HG03432 (cell line): ENCODE results near the gene UBASH3B.
A peak's percentile ranks its signal among the peaks of the same experiment; 100 is the strongest.
"Not testable (repeated sequence)": the region's sequence is repeated elsewhere in the genome, so short reads cannot be mapped to it uniquely, and the experiment has no call there.

Source experiments
- ATAC-seq: cut with Tn5 transposase; IDR thresholded peaks from one replicate; pipeline ENCODE4 v1.9.1; 2021; ENCODE audit warnings: mild to moderate bottlenecking, moderate library complexity; ENCODE audit not compliant: unreplicated experiment

Gene UBASH3B

GRCh38 chr11:122807731-122808477 lies 152.4 kb downstream of the UBASH3B start:
- ATAC-seq = peak; percentile 3

DNA sequence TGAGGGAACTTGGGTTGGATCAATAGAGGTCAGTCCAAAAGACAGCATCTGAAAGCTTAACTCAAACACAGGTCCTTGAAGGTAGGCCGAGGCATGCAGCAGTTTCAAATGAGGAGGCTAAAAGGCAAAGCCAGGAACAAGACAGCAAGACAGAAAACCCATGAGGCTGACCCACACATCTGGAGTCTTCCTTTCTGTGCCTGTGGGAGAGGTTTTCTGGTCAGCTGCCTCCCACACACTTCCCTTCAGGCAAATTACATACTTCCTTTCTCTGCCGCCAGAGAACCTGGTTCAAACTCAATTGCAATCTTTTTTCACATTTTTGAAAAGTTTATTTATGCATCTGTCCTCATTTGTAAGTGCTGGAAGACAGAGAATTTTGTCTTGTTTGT lies 153.0 kb downstream of the UBASH3B start:
- ATAC-seq = peak; percentile 90

DNA sequence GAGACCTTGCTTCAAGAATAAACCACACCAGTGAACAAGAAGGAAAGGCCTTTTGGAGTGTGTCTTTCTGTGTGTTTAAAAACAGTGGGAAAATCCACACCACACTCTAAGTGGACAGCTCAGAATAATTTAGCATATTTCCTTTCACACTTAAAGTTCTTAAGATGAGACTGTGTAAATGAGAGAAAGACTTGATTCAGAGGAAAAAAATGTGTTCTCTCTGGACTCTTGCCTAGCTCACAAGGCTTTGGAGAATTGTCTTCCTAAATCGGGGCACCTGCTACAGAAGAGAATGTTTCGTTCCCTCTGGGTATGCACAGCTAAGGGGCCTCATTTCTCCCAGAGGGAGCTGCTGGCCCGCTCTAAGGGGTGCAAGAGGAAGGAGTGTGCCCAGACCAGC lies 154.3 kb downstream of the UBASH3B start:
- ATAC-seq = no peak

DNA sequence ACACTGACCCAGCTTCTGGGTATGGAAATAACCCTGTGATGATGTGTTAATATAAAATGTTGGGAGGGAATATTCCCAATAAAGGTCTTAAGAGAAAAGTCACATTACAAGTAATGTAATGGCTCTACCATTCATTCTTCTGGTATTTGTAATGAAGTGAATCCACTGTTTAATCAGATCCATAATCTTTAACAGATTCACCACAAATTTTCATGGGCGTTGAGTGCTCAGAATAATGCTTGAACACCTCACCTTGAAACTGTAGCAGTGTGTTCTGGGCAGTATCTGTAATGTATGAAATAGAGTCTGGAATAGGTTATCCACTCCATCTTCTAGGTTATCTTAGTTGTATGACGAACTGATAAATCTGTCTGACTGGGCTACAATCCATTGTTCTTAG lies 156.2 kb downstream of the UBASH3B start:
- no peak for ATAC-seq

DNA sequence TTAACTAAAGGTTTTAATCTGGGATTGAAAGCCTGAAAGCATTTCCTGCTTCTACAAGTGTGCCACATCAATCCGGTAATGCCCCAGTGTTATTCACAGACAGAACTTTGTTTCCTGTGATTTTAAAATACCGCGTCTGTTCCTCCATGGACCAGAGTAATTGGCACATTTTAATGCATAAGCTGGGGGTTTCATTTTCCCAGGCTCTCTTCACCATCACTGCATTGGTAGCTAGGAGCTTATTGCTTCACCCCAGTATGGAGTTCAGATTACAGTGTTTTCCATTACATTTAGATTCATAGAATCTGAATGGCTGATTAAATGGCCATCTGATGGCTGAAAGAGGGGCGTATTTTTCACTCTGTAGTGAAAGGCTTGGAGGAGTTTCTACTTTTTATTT lies 157.1 kb downstream of the UBASH3B start:
- no peak for ATAC-seq

DNA sequence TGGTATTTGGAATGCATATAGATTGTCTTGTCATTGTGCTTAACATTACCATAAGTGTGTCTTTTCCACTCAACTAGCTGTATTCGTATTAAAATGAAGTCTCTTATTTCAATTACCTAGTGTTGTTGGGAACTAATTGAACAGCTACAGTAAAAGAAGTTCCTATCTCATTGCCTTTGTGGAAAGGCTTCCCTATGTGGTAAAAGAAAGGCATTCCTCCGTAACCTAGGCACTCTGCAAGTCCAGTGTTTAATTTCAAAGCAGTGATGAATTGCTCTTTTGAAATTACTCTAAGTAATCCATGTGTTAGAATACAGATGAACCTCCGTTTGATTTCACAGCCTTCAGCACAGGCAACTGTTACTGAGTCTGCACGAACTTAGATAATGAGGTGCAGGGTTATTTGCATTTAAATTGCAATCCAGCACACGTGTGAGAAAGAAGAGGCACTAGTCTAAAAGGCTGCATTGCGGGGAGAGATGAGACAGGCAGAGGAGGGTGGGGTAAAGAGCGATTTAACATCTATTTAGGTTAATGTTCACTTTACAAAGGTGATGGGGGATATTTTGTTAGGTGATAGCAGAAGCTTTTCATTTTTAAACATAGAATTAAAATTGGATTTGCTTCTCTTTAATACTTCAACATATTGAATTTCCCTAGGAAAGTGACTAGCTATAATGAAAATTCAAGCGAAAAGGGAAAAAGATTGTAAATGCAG lies 157.8 kb downstream of the UBASH3B start:
- no peak for ATAC-seq

- ATAC-seq = no peak
Observed at GRCh38 chr11:122813894-122814270, 158.4 kb downstream of the UBASH3B start.

- ATAC-seq = no peak
Observed at GRCh38 chr11:122814401-122814800, 158.9 kb downstream of the UBASH3B start.

GRCh38 chr11:122815900-122816299 lies 160.4 kb downstream of the UBASH3B start:
- ATAC-seq = no peak

- ATAC-seq = no peak
Observed at GRCh38 chr11:122816761-122817520, 161.4 kb downstream of the UBASH3B start.

GRCh38 chr11:122820158-122820557 lies 164.6 kb downstream of the UBASH3B start:
- ATAC-seq = no peak

DNA sequence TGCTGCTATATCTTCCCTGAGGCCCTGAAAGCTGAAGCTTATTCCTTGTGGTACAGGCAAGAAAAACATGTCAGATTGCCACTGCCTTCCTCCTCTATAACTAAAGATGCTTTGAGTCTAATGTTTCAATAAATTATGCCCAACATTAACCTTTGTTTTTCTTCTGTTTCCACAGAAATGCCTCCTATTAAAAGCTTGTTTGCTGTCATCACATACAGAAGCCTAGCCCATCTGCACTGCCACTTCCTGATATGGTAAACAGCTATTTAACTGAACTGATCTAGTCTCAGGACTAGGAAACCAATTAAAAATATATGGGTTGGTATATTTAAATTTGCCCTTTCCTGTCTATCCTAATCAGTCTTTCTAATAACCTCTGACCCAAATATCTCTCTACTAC lies 165.6 kb downstream of the UBASH3B start:
- ATAC-seq = no peak

GRCh38 chr11:122822241-122822640 lies 166.7 kb downstream of the UBASH3B start:
- ATAC-seq = no peak

DNA sequence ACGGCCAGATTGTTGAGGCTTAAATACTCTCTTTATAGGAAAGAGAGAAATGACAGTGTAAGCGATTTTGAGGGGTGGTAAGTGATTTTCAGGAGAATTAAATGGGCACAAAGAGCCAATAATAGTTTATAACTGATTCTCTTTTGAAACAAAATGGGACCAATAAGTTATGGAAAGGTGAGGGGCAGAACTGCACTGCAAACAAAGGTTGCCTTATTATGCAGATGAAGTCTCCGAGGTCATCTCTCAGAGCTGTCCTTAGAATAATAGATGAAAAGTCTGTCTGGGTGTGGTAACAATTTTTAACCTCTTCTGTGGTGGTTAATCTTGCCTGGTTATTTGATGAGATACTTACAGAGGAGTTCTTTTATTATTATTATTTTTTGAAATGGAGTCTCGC lies 168.0 kb downstream of the UBASH3B start:
- ATAC-seq = no peak

GRCh38 chr11:122829371-122829770 lies 173.8 kb downstream of the UBASH3B start:
- ATAC-seq = not testable (repeated sequence)

GRCh38 chr11:122832297-122832696 lies 176.8 kb downstream of the UBASH3B start:
- ATAC-seq = not testable (repeated sequence)

DNA sequence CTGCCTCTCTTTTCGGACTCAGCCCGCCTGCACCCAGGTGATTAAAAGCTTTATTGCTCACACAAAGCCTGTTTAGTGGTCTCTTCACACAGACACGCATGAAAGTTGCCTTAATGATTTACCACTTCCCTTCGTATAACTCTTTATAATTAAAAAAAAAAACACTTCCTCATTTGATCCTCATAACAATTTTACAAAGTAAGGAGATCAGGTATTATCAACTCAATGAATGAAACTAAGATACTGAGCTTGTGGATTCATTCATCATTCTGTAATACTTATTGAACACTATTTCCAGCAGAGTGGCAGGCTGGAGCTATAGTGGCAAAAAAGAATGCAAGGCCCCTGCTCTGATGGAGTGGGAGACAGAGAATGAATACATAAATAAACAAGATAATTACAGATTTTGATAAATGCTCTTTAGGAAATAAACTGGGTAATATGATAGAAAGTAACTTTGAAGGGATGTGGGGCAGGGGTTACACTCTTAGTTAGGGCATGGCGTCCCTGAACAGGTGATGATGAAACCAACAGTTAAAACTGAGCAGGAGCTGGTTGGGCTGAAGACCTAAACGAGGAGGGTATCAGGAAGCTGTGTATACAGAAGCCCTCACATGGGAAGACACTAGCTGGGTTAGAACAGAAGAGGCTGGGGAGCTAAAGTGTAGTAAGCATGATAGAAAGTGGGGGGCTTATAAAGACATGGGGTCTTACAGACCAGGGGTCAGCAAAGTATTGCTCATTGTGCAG lies 177.4 kb downstream of the UBASH3B start:
- ATAC-seq = no peak

DNA sequence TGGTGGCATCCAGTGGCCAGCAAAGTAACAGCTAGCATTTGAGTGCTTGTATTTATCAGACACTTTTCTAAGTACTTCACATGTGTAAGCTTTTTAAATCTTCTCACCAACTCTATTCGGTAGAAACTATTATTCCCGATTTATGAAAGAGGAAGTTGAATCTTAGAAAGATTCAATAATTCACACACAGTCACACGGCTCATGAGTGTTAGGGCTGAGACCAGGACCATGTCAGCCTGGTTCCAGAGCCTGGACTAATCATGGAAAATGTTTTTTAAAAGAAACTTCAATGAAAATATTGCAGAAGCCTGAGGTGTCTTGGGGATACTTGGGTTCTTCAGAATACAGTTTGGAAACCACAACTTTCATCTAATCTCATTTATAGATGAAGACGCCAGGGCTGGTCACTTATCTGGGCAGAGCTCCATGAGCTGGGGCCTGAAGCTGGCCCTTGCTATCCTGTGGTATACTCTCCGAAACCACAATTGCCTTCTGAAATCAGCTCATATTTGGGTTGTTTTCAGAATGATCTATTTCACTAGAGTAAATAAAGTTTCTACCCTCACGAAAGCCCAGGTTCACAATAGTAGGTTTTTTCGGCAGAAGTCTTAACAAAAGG lies 178.4 kb downstream of the UBASH3B start:
- no peak for ATAC-seq

DNA sequence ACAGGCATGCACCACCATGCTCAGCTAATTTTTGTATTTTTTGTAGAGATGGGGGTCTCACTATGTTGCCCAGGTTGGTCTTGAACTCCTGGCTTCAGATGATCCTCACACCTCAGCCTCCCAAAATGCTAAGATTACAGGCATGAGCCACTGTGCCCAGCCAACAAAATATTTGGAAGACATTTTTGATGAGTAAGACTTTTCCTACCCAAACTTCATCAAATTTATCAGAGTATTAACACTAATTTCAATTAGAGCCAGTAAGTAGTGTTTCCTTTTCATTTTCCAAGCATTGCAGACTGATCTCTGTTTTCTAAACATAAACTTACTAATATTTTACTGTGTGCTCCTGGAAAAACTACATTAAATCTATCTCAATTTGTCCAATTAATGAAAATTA lies 181.4 kb downstream of the UBASH3B start:
- ATAC-seq = no peak

- no peak for ATAC-seq
Observed at GRCh38 chr11:122837528-122838346, 182.2 kb downstream of the UBASH3B start.
